K562 (cell line): ENCODE results near the gene IGDCC3. TPM values are rescaled to one million over a fixed set of nuclear protein-coding genes. Genes with fewer than 3 reads are reported as not detected.

Source experiments
- ATAC-seq: fragments of 200-7000 bp; cut with Tn5 transposase; 3 replicates; pipeline ENCODE4 v1.9.1; 2020; ENCODE audit warnings: moderate library complexity
- BruUV-seq: library from RNA; stranded (reverse); fragments of 400-500 nt; replicated peaks from 2 replicates; lab custom pipeline; 2021; lab: Mats Ljungman, UMichigan
- CTCF ChIA-PET: fragments of 300-600 bp; formaldehyde crosslinking; extraction: SDS; loops from one replicate; lab custom pipeline; 2021; ENCODE audit warnings: low intra/inter-chr PET ratio; lab: Yijun Ruan, JAX
- POLR2A ChIA-PET: fragments of 300-600, 350-650 bp; sonication (Branson Sonifier 250); formaldehyde crosslinking; extraction: SDS; loops from one replicate; lab custom pipeline; 2021; ENCODE audit warnings: antibody characterized with exemption, inconsistent platforms; lab: Yijun Ruan, JAX
- DNase-seq, 4 experiments: peaks; one replicate each; pipeline versions ENCODE4 v3.0.0 to v3.0.0-alpha.2; 2011 to 2018; ENCODE audit warnings: low spot score in 3 of 4, mixed read lengths in 3 of 4; ENCODE audit errors: extremely low read depth in 1 of 4
- FAIRE-seq: peaks from 2 replicates; lab custom pipeline; 2011; peaks lifted over from hg19 to GRCh38; lab: Jason Lieb, UNC
- H2AFZ ChIP-seq: 2 replicates; pipeline ENCODE4 v1.6.0; 2011; ENCODE audit warnings: low read depth, low read length, control low read depth, inconsistent platforms
- H3K27ac ChIP-seq: fragments of 200-600 bp; 3 replicates; pipeline ENCODE4 v1.8.0; 2011; ENCODE audit warnings: low read depth, mild to moderate bottlenecking, control low read depth, inconsistent platforms, low read length, moderate library complexity, mixed read lengths; ENCODE audit errors: extremely low read depth
- H3K27me3 ChIP-seq, 2 experiments: fragments of 300-600 bp in 1 of 2; 2 replicates in 1 of 2; 3 replicates in 1 of 2; pipeline versions ENCODE4 v1.6.0 to v1.8.0; 2011; ENCODE audit warnings: inconsistent platforms in 2 of 2, low read length in 2 of 2, mild to moderate bottlenecking in 1 of 2, mixed read lengths in 1 of 2, moderate library complexity in 1 of 2; ENCODE audit not compliant: control insufficient read depth in 2 of 2, insufficient read depth in 2 of 2
- H3K36me3 ChIP-seq: fragments of 300-600 bp; 3 replicates; pipeline ENCODE4 v1.8.0; 2011; ENCODE audit warnings: mild to moderate bottlenecking, low read length, inconsistent platforms; ENCODE audit not compliant: control insufficient read depth, insufficient read depth
- H3K4me1 ChIP-seq, 2 experiments: fragments of 200-600 bp in 1 of 2; replicated peaks in 1 of 2; 2 replicates in 1 of 2; 3 replicates in 1 of 2; pipeline versions ENCODE4 v1.5.1 to v1.8.0; 2011; ENCODE audit warnings: inconsistent platforms in 2 of 2, low read length in 2 of 2, mild to moderate bottlenecking in 1 of 2, mixed read lengths in 1 of 2, moderate library complexity in 1 of 2; ENCODE audit not compliant: control insufficient read depth in 2 of 2, insufficient read depth in 2 of 2
- H3K4me2 ChIP-seq: 2 replicates; pipeline ENCODE4 v1.6.1; 2011; ENCODE audit warnings: low read length, control low read depth, inconsistent platforms, mixed read lengths; ENCODE audit not compliant: insufficient read depth
- H3K4me3 ChIP-seq: fragments of 200-600 bp; sonication (generic), shearing (Covaris generic); 2 replicates; pipeline ENCODE4 v1.5.1; 2016; ENCODE audit warnings: control low read depth, inconsistent platforms
- H3K79me2 ChIP-seq: fragments of 200-600 bp; 3 replicates; pipeline ENCODE4 v1.8.0; 2011; ENCODE audit warnings: low read length, inconsistent platforms; ENCODE audit not compliant: control insufficient read depth, insufficient read depth
- H3K9ac ChIP-seq, 2 experiments: 2 replicates each; pipeline versions ENCODE4 v1.6.0 to v1.6.1; 2011; ENCODE audit warnings: low read depth in 2 of 2, low read length in 2 of 2, control low read depth in 1 of 2, inconsistent platforms in 1 of 2, mild to moderate bottlenecking in 1 of 2, mixed read lengths in 1 of 2; ENCODE audit not compliant: insufficient read depth in 1 of 2
- H3K9me1 ChIP-seq: one replicate; pipeline ENCODE4 v1.6.0; 2011; ENCODE audit warnings: inconsistent platforms, mild to moderate bottlenecking, low read length, moderate library complexity; ENCODE audit not compliant: control insufficient read depth, insufficient read depth
- H3K9me3 ChIP-seq: replicated peaks from 2 replicates; pipeline ENCODE4 v1.5.1; 2011; ENCODE audit warnings: low read depth, low read length, inconsistent platforms; ENCODE audit not compliant: control insufficient read depth, insufficient read depth
- H4K20me1 ChIP-seq: replicated peaks from 2 replicates; pipeline ENCODE4 v1.6.1; 2011; ENCODE audit warnings: low read length, inconsistent platforms, mixed read lengths; ENCODE audit not compliant: control insufficient read depth, insufficient read depth
- C11orf30 ChIP-seq: fragments of 450-650 bp; IDR thresholded peaks from 2 replicates; pipeline ENCODE4 v1.6.1; 2016; ENCODE audit warnings: low read depth, mild to moderate bottlenecking
- DIDO1 ChIP-seq: fragments of 450-650 bp; IDR thresholded peaks from 2 replicates; pipeline ENCODE4 v1.6.1; 2016; ENCODE audit warnings: low read depth, missing biosample characterization, missing genetic modification characterization
- GTF2E2 ChIP-seq: fragments of 200-800 bp; sonication (Bioruptor generic); IDR thresholded peaks from 2 replicates; pipeline ENCODE4 v1.6.1; 2016; ENCODE audit warnings: missing genetic modification characterization, missing compliant biosample characterization
- POLR2G ChIP-seq: fragments of 200-400 bp; formaldehyde crosslinking; IDR thresholded peaks from 2 replicates; pipeline ENCODE4 v1.6.1; 2017; ENCODE audit warnings: low read depth, mild to moderate bottlenecking, antibody characterized with exemption, low read length, moderate library complexity
- WGBS: fragments of 100-300 bp; shearing (Covaris generic); methylation state at CpG from one replicate; pipeline ENCODE4 v1.1.6; 2016; ENCODE audit warnings: low coverage, mixed read lengths; ENCODE audit not compliant: insufficient coverage; ENCODE audit errors: missing lambda C conversion rate; 5-methylcytosine and 5-hydroxymethylcytosine counted together
- in situ Hi-C: fragments of 300-500 bp; cut with MboI; formaldehyde crosslinking; loops from 4 replicates; pipeline ENCODE4 v1.15.0; 2018; ENCODE audit warnings: inconsistent platforms, mixed read lengths
- intact Hi-C: fragments of 100-400 bp; cut with micrococcal nuclease; formaldehyde crosslinking; loops from 2 replicates; pipeline ENCODE4 v1.14.2; 2022
- polyA plus RNA-seq, 8 experiments: library from polyadenylated mRNA; depleted of rRNA in 4 of 8; stranded (reverse) in 5 of 8; unstranded in 3 of 8; fragments of >200 nt; fragmentation: Nextera tagmentation in 2 of 8; fragmentation: Illumina TruSeq in 1 of 8; extraction: Ambion mirVana in 2 of 8; extraction: Trizol in 1 of 8; gene quantifications; 2 replicates each; pipeline versions ENCODE4 v1.2.1 to v1.2.3, GENCODE V29; 2011 to 2014; ENCODE audit warnings: inconsistent platforms in 1 of 8, missing spikeins in 1 of 8
- total RNA-seq, 7 experiments: library from RNA; depleted of rRNA in 6 of 7; stranded (reverse); fragments of >200 nt in 6 of 7; fragmentation: Illumina TruSeq in 2 of 7; extraction: Trizol in 2 of 7; gene quantifications; 2 replicates each; pipeline versions ENCODE4 v1.2.1 to v1.2.3, GENCODE V29; 2011 to 2021; ENCODE audit warnings: low replicate concordance in 1 of 7
- TF ChIP-seq, protein P1 (sequence below), 2 experiments: IDR thresholded peaks in 1 of 2; conservative IDR thresholded peaks in 1 of 2; 2 replicates each; pipeline ENCODE4 v1.6.1; 2016; ENCODE audit warnings: low read depth in 2 of 2, mild to moderate bottlenecking in 1 of 2, missing compliant biosample characterization in 1 of 2, missing genetic modification characterization in 1 of 2, moderate library complexity in 1 of 2

The IGDCC3 gene
- total and polyA plus RNA-seq, 9 of the 15 experiments (the other 6 are each of a cell fraction or from before 2014, with no cell fraction given) = not detected

DNA sequence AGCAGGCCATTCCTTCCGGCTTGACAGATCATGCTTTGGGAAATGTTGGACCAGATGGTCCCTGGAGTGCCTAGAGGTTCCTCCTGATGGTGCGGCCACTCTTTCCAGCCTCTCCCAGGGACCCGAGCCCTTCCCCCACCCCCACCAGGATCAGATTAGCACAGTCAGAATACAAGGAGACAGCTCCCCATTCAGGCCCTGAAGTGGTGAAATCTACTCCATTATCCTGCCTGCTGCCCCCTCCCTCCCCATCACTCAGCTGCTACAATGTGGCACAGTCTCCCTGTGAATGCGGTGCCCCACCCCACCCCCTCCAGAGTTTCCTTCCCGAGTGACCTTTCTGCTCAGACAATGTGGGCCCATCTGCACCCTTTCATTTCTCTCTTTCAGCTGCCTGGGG is 43.9 kb downstream of the IGDCC3 start:
- Histone ChIP-seq H2AFZ (no peak overlapping the region), H3K27ac (no peak overlapping the region), H3K9me3 (no peaks in the 10 kb centered on the region), H3K79me2 (no peaks in the 10 kb centered on the region), H3K9ac (no peak overlapping the region), H4K20me1 (peaks cover 9% of the 10 kb centered on the region; the same call in 1 of the 2 replicates), H3K27me3 (peaks cover 47 to 90% of the 10 kb centered on the region in 2 experiments), H3K36me3 (no peaks in the 10 kb centered on the region), H3K9me1 (no peaks in the 10 kb centered on the region), H3K4me1 (peaks cover 0 to 31% of the 10 kb centered on the region in 2 experiments; a peak in 2 of 5 replicates), H3K4me3 (no peak overlapping the region), H3K4me2 (no peak overlapping the region)
- 3% methylated on average over 5 of the region's 5 CpGs for WGBS
- DNase-seq = no peak
- no peak for FAIRE-seq
- BruUV-seq = no TSS peak
- POLR2A ChIA-PET = interaction anchor here (1.0 to 6.0 kb wide), 2 partner anchors 12 to 28 kb away, joined by 6 to 35 read pairs; partner anchors contain the start of gene RNU5B-1
- CTCF ChIA-PET = no interaction called here
- in situ Hi-C loops = no loop called here
- ATAC-seq = no peak
- intact Hi-C loops = no loop called here
- TF ChIP-seq GTF2E2 (tag) = no peak
- TF ChIP-seq DIDO1 (tag) = no peak
- no peak for TF ChIP-seq POLR2G
- no peak for TF ChIP-seq C11orf30
- TF ChIP-seq, protein P1, sequence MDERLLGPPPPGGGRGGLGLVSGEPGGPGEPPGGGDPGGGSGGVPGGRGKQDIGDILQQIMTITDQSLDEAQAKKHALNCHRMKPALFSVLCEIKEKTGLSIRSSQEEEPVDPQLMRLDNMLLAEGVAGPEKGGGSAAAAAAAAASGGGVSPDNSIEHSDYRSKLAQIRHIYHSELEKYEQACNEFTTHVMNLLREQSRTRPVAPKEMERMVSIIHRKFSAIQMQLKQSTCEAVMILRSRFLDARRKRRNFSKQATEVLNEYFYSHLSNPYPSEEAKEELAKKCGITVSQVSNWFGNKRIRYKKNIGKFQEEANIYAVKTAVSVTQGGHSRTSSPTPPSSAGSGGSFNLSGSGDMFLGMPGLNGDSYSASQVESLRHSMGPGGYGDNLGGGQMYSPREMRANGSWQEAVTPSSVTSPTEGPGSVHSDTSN (CRISPR knock-in tag; IDR thresholded peaks at IDR 0.05; ENCODE audit: low read depth) = no peak
- TF ChIP-seq, protein P1 (tag; conservative IDR thresholded peaks at IDR 0.05; ENCODE audit: low read depth) = no peak
- TF ChIP-seq, all 486 proteins: peak for 0
